Keratinocyte (primary cell): ENCODE results near the gene TMPRSS4.

Experiments used
- CTCF ChIP-seq, 3 experiments: IDR thresholded peaks in 1 of 3; conservative IDR thresholded peaks in 1 of 3; optimal IDR thresholded peaks in 1 of 3; 2 replicates in 2 of 3; 3 replicates in 1 of 3; pipeline versions ENCODE3 to v1.5.1; 2011; ENCODE audit warnings: low read length in 3 of 3, mild to moderate bottlenecking in 3 of 3, moderate library complexity in 2 of 3, control low read depth in 1 of 3, inconsistent platforms in 1 of 3; ENCODE audit not compliant: insufficient read depth in 2 of 3; ENCODE audit errors: extremely low read depth in 1 of 3
- EZH2 ChIP-seq: IDR thresholded peaks from one replicate; pipeline ENCODE4 v1.6.1; 2012; ENCODE audit warnings: inconsistent platforms, mild to moderate bottlenecking, low read length, moderate library complexity

- TF ChIP-seq CTCF (optimal IDR thresholded peaks at IDR 0.05 in 1 of 3, IDR thresholded peaks at IDR 0.05 in 1 of 3, conservative IDR thresholded peaks at IDR 0.05 in 1 of 3; ENCODE audit: extremely low read depth in 1 of 3, insufficient read depth in 2 of 3, low read length in 3 of 3) (no peak), EZH2 (no peak)
These were observed 20.1 kb upstream of the TMPRSS4 start for GRCh38 chr11:118056806-118057205.
